GM12874 (cell line): ENCODE results near the gene IL17RE.

Source experiments
- TF ChIP-seq, protein P1 (sequence below): IDR thresholded peaks from 2 replicates; pipeline ENCODE4 v1.5.1; 2011; ENCODE audit warnings: low read depth, mild to moderate bottlenecking, control low read depth, low read length, moderate library complexity; ENCODE audit not compliant: insufficient read depth

IL17RE gene, protein sequence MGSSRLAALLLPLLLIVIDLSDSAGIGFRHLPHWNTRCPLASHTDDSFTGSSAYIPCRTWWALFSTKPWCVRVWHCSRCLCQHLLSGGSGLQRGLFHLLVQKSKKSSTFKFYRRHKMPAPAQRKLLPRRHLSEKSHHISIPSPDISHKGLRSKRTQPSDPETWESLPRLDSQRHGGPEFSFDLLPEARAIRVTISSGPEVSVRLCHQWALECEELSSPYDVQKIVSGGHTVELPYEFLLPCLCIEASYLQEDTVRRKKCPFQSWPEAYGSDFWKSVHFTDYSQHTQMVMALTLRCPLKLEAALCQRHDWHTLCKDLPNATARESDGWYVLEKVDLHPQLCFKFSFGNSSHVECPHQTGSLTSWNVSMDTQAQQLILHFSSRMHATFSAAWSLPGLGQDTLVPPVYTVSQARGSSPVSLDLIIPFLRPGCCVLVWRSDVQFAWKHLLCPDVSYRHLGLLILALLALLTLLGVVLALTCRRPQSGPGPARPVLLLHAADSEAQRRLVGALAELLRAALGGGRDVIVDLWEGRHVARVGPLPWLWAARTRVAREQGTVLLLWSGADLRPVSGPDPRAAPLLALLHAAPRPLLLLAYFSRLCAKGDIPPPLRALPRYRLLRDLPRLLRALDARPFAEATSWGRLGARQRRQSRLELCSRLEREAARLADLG

GRCh38 chr3:9902372-9903237 lies at the start of gene IL17RE:
Gene IL17RE (plus strand): TSS chr3:9902848. CDS start chr3:9902933, 85 bp downstream.
- TF ChIP-seq, protein P1, sequence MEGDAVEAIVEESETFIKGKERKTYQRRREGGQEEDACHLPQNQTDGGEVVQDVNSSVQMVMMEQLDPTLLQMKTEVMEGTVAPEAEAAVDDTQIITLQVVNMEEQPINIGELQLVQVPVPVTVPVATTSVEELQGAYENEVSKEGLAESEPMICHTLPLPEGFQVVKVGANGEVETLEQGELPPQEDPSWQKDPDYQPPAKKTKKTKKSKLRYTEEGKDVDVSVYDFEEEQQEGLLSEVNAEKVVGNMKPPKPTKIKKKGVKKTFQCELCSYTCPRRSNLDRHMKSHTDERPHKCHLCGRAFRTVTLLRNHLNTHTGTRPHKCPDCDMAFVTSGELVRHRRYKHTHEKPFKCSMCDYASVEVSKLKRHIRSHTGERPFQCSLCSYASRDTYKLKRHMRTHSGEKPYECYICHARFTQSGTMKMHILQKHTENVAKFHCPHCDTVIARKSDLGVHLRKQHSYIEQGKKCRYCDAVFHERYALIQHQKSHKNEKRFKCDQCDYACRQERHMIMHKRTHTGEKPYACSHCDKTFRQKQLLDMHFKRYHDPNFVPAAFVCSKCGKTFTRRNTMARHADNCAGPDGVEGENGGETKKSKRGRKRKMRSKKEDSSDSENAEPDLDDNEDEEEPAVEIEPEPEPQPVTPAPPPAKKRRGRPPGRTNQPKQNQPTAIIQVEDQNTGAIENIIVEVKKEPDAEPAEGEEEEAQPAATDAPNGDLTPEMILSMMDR = no peak

GRCh38 chr3:9855594-9855993 lies 47.1 kb upstream of the IL17RE start:
- TF ChIP-seq, protein P1 = no peak

DNA sequence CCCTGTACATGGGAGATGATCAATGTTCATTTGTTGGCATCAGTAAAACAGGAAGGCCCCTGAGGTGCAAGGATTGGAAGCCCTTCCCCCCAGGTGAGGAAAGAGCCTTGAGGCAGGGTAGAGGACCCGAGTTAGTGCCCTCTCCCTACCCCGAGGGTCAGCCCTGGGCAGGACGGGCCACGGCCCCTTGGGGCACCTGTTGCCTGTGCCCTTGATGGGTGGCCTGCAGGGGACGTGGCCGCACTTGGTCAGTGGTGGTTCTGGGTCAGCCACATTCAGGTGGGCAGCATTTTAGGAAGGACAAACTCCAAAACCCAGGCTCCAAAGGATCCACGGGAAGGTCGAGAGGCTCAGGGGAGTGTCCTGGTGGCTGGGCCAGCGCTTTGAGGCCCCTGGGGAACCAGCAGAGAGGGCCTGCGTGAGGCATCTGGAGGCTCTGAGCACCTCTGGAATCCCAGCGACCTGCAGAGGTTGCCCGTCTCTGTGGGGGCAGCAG lies 43.1 kb upstream of the IL17RE start:
- TF ChIP-seq, protein P1 = no peak

GRCh38 chr3:9861201-9861600 lies 41.4 kb upstream of the IL17RE start:
- TF ChIP-seq, protein P1 = no peak

DNA sequence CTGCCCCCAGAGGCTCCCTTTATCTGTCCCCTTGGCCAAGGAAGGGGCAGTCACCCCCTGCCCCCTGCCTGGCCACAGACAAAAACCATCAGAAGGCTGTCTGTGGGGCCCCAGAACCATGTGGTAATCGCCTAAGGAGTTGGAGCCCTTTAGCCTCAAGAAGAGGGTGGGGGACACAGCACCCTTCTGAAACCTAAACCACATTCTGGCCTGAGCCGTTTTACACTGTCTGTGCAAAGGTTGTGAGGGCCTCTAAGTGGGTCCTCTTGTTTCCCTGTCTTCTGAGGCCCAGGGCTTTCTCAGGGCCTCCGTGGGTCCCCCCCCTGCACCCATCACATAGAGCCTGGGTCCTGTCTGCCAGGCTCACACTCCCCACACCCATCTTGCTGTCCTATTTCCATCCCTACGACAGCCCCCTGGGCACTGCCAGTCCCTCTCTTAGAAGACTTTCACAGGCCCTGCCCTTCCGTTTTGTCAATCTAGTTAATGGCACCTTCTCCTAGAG lies 41.0 kb upstream of the IL17RE start:
- TF ChIP-seq, protein P1 = no peak

GRCh38 chr3:9862391-9863057 lies 40.1 kb upstream of the IL17RE start:
- TF ChIP-seq, protein P1 = peak; percentile 22; the same call in 1 of the 2 replicates
